Femur (tissue), 1 donor: ENCODE results near the gene TYW1B.
"Not testable (repeated sequence)": the region's sequence is repeated elsewhere in the genome, so short reads cannot be mapped to it uniquely, and the experiment has no call there.

Experiments used
- DNase-seq: peaks from one replicate; pipeline ENCODE4 v3.0.0-alpha.2; 2017

The TYW1B gene

GRCh38 chr7:72696643-72697042 lies 131.4 kb downstream of the TYW1B start:
- not testable (repeated sequence) for DNase-seq

- not testable (repeated sequence) for DNase-seq
Measured at GRCh38 chr7:72695482-72695881, 132.5 kb downstream of the TYW1B start.

DNA sequence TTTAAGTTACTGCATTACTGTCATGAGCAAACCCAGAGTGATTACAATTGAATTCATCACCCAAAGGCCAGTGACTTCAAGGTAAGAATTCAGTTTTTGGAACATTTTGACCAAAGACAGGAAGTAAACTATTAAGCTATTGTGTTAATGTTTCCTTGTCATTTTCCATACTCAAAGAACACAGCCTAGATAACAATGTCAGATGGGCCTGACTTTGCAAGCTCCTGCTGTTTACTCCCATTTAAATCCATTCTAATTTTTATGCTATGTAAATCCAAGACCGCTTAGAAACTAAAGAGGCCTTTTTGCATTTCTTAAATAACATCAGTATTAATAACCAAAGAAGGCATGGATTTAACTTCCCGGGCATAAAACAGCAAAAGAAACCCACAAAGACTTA lies 136.6 kb downstream of the TYW1B start:
- not testable (repeated sequence) for DNase-seq

DNA sequence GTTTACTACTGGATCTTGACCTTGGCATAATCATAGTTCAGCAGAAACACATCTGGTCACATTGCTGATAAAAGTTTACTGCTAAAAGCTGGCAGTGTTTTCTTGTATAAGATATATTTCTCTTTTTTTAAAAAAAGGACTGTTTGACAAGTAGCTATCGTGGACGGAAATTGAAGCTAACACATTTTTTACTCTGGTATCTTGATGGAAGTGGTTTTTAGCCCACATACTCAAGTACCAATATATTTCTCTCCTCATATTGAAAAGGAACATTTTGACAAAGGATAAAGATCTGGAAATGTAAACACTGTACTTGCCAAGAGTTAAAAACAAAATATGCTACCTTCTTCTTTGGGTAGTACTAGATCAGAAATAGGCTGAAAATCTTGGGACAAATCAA lies 137.8 kb downstream of the TYW1B start:
- DNase-seq, result not testable (repeated sequence)

DNA sequence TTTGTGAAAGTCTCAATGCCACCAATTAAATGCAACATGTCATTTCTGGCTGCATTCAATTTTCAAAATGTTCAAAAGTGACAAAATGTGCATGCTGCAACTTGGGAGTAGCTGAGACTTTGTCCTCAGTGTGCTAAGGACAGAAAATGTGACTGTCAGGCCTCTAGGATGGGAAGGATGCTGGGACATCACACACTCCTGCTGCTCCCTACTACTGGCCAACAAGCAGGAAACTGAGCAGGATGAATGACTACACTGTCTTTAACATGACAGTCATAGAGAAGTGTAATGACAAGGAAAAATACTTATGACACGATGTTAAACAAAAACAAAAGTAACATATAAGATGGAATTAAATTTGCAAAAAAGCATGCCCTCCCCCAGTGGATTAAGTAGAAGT lies 138.7 kb downstream of the TYW1B start:
- not testable (repeated sequence) for DNase-seq

- DNase-seq, result not testable (repeated sequence)
Measured at GRCh38 chr7:72681211-72681610, 146.8 kb downstream of the TYW1B start.

DNA sequence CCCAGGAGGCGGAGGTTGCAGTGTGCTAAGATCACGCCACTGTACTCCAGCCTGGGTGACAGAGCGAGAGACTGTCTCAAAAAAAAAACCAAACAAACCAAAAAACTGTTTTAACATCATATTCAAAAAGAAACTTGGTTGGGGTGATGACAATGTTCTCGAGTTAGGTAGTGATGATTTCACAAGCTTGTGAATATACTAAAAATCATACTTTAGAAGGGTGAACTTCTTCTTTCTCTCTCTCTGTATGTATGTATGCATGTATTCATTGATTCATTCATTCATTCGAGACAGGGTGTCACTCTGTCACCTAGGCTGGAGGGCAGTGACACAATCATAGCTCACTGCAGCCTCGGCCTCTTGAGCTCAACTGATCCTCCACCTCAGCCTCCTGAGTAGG lies 151.1 kb downstream of the TYW1B start:
- DNase-seq, result not testable (repeated sequence)

GRCh38 chr7:72676086-72676690 lies 151.8 kb downstream of the TYW1B start:
- DNase-seq, result not testable (repeated sequence)

- not testable (repeated sequence) for DNase-seq
Measured at GRCh38 chr7:72675686-72676085, 152.3 kb downstream of the TYW1B start.

GRCh38 chr7:72674394-72674793 lies 153.6 kb downstream of the TYW1B start:
- no peak for DNase-seq

- DNase-seq, result not testable (repeated sequence)
Measured at GRCh38 chr7:72670850-72671249, 157.2 kb downstream of the TYW1B start.

GRCh38 chr7:72668435-72668834 lies 159.6 kb downstream of the TYW1B start:
- DNase-seq, result not testable (repeated sequence)

GRCh38 chr7:72667049-72667448 lies 161.0 kb downstream of the TYW1B start:
- not testable (repeated sequence) for DNase-seq

DNA sequence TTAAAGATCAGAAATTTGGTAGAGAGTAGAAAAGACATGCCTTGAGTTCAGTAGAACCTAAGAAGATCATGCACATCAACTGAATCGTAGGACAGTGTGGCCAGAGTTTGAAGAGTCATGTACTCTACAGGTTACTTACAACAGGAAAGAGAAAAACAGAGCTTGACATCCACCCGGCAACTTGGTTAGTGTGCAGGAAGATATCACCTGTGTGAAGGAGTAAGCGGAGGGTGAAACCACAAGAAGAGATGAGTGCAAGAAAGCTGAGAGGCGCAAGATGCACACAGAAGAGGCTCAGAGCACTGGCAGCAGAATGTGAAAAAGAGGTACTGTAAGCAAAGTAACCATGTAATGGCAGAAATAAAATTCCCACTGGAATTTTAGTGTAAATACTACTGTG lies 179.4 kb downstream of the TYW1B start:
- DNase-seq, result not testable (repeated sequence)

GRCh38 chr7:72643708-72644107 lies 184.3 kb downstream of the TYW1B start:
- not testable (repeated sequence) for DNase-seq

GRCh38 chr7:72641485-72642248 lies 186.3 kb downstream of the TYW1B start:
- DNase-seq, result not testable (repeated sequence)

DNA sequence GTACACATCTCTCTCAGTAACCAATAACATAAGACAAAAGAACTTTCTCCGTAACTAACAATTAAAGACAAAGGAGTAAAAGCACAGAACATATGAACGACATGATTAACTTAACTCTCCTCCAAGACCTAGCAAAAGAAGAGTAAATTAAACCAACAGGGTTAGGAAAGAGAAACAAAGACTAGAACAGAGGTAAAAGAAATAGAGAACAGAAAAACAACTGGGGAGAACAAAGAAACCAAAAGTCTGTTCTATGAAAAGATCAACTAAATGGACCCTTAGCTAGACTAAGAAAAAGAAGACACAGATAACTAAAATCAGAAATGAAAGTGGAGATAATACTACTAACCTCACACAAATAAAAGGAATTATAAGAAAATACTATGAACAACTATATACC lies 187.3 kb downstream of the TYW1B start:
- not testable (repeated sequence) for DNase-seq

- not testable (repeated sequence) for DNase-seq
Measured at GRCh38 chr7:72635273-72635908, 192.6 kb downstream of the TYW1B start.

DNA sequence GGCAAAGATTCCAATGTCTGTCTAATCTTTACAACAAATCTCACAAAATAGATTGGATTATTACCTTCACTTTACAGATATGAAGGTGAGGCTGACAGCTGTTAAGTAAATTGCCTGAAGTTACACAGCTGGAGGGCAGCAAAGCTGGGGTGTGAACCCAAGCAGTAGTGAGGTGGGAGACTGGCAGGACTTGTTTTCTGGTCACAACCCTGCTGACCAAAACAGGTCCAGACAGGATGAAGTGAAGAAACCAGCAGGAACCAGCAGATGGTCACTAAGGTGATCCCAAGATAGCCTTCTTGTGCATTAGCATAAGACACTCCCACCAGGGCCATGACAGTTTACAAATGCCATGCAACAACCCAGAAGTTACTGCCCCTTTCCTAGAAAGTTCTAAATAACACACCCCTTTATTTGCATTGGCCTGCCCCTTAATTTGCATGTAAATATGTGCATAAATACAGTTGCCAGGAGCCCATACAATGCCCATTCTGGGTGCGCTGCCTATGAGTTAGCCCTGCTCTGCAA lies 195.2 kb downstream of the TYW1B start:
- not testable (repeated sequence) for DNase-seq

GRCh38 chr7:72628375-72628774 lies 199.6 kb downstream of the TYW1B start:
- DNase-seq, result not testable (repeated sequence)

- DNase-seq, result not testable (repeated sequence)
Measured at GRCh38 chr7:72626428-72627011, 201.5 kb downstream of the TYW1B start.

DNA sequence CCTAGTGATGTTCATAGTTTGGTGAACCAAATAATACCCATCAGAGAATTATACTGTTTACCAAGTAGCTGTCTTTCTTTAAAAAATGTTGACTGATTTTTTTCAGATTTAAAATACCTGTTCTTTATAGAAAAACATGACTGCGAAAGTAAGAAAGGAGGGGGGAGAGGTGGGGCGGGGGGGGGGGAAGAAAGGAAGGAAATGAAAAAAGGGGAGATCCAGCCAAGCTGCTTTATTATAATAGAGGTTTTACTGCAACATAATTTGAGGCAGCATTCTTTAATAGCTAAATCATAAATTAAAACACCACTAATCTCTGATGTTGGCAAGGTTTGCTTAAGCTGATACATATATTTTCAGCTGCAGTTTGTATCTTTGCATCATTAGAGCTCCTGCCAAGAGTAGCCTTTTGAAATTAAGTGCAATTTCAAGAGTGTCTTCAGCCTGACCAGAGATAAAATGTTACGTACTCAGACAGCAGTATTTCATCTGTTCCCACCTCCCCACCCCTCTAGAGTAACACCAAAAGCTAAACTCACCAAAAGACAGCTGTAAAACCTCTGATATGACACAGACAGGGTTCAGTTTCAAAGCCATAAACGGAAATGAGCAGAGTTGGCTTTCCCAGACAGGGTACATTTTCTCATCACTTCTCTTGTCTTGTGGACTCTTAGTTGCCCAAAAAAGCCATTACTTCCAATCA lies 202.1 kb downstream of the TYW1B start:
- DNase-seq, result not testable (repeated sequence)
